Immature natural killer cell (primary cell): ENCODE results near the gene UVSSA. TPM values are rescaled to one million over a fixed set of nuclear protein-coding genes. Genes with fewer than 3 reads are reported as not detected.
"Not testable (repeated sequence)": the region's sequence is repeated elsewhere in the genome, so short reads cannot be mapped to it uniquely, and the experiment has no call there.

Source experiments
- DNase-seq, 3 donors: peaks; one replicate each; pipeline ENCODE4 v3.0.0; 2022; ENCODE audit warnings: mixed read lengths in 1 of 3
- H3K27ac Mint-ChIP-seq, 6 donors: one replicate each; pipeline ENCODE4 v1.8.0; 2020; ENCODE audit warnings: mixed read lengths in 6 of 6, mild to moderate bottlenecking in 5 of 6, inconsistent platforms in 4 of 6, moderate library complexity in 3 of 6
- H3K27me3 Mint-ChIP-seq, 3 donors: one replicate each; pipeline ENCODE4 v1.8.0; 2020 to 2021; ENCODE audit warnings: low read depth in 3 of 3, mild to moderate bottlenecking in 3 of 3, mixed read lengths in 3 of 3, moderate library complexity in 3 of 3, inconsistent platforms in 1 of 3
- H3K36me3 Mint-ChIP-seq, 3 donors: one replicate each; pipeline ENCODE4 v1.8.0; 2020; ENCODE audit warnings: mixed read lengths in 3 of 3, inconsistent platforms in 2 of 3, mild to moderate bottlenecking in 2 of 3
- H3K4me1 Mint-ChIP-seq, 2 donors: one replicate each; pipeline ENCODE4 v1.8.0; 2020; ENCODE audit warnings: inconsistent platforms in 2 of 2, mild to moderate bottlenecking in 2 of 2, mixed read lengths in 2 of 2, moderate library complexity in 1 of 2
- H3K4me3 Mint-ChIP-seq, 5 donors: one replicate each; pipeline ENCODE4 v1.8.0; 2020; ENCODE audit warnings: mild to moderate bottlenecking in 5 of 5, mixed read lengths in 5 of 5, inconsistent platforms in 3 of 5, moderate library complexity in 3 of 5
- H3K9me3 Mint-ChIP-seq, 6 donors: one replicate each; pipeline ENCODE4 v1.8.0; 2020; ENCODE audit warnings: mild to moderate bottlenecking in 6 of 6, mixed read lengths in 6 of 6, inconsistent platforms in 4 of 6, moderate library complexity in 3 of 6
- polyA plus RNA-seq, 3 donors: library from polyadenylated mRNA; unstranded; fragments of 300-500 nt; fragmentation: Illumina TruSeq; gene quantifications; one replicate each; pipeline ENCODE4 v1.2.3, GENCODE V29; 2021

Gene UVSSA
- polyA plus RNA-seq, 3 donors from 2014 or later = 3.2 to 7.0 (median 4.0) TPM

DNA sequence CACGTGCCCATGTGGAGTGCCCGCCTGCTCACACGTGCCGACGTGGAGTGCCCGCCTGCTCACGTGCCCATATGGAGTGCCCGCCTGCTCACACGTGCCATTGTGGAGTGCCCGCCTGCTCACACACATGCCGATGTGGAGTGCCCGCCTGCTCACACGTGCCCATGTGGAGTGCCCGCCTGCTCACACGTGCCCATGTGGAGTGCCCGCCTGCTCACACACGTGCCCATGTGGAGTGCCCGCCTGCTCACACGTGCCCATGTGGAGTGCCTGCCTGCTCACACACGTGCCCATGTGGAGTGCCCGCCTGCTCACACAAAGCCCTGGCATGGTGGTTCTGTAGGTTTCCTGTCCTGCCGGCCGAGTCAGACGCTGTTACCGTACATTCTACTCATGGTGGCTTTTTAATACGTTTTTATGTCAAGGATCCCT lies 48.4 kb downstream of the UVSSA start:
- not testable (repeated sequence) for H3K4me3 Mint-ChIP-seq, H3K27ac Mint-ChIP-seq, DNase-seq, H3K27me3 Mint-ChIP-seq, H3K4me1 Mint-ChIP-seq
- Mint-ChIP-seq H3K36me3 (peaks cover 0 to 11% (median 5%) of the 10 kb centered on the region in 3 donors), H3K9me3 (peaks cover 0 to 10% (median 2%) of the 10 kb centered on the region in 6 donors)

DNA sequence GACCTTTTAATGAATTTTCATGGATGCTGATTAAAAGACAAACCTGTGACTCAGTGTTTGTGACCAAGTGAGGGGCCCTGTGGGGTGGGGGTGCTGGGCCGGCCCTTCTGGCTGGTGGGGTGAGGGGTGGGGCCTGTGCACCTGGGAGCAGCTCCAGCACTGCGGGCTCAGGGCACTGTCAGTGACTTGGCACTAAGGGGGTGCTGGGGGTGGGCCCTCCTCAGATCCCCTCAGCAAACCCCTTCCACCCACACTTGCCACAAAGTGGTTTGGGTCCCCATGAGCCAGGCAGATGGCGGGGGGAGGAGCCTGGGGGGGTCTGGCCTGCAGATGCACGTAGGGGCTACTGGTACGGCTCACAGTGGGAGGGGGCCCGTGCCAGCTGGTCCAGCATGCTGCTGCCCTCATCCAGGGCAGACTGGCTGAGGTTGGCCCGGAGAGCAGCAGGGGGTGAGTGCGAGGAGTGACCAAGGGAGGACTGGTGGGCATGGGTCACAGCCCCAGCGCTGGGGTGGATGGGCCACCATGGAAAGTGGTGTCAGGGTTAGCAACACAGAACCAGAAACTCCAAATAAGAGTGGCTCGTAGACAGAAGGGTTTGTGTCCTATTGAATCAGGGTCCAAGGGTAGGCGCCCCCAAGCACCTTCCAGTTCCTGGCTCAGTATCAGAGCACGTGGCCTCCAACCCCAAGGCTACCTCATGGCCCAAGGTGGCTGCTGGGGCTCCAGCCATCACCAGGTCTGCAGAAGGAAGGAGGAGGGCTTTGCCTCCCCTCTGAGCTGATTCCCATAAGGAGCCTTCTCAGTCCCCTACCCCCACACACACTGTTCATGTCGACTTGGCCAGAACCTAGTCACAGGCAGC lies 49.2 kb downstream of the UVSSA start:
- Mint-ChIP-seq H3K36me3 (peaks cover 0 to 11% (median 5%) of the 10 kb centered on the region in 3 donors), H3K4me3 (no peak overlapping the region), H3K27me3 (peaks cover 2 to 6% (median 4%) of the 10 kb centered on the region in 3 donors), H3K9me3 (peaks cover 0 to 10% (median 2%) of the 10 kb centered on the region in 6 donors), H3K27ac (no peak overlapping the region), H3K4me1 (no peaks in the 10 kb centered on the region)
- DNase-seq = no peak

- H3K4me1 Mint-ChIP-seq = no peaks in the 10 kb centered on the region
- H3K9me3 Mint-ChIP-seq = peaks cover 0 to 10% (median 2%) of the 10 kb centered on the region in 6 donors
- H3K36me3 Mint-ChIP-seq = peaks cover 0 to 11% (median 5%) of the 10 kb centered on the region in 3 donors
- no peak for DNase-seq
- H3K4me3 Mint-ChIP-seq = no peak overlapping the region
- peaks cover 2 to 11% (median 4%) of the 10 kb centered on the region in 3 donors for H3K27me3 Mint-ChIP-seq
- no peak overlapping the region for H3K27ac Mint-ChIP-seq
Measured at GRCh38 chr4:1396806-1397455, 49.9 kb downstream of the UVSSA start.

- H3K36me3 Mint-ChIP-seq = peaks cover 0 to 8% (median 5%) of the 10 kb centered on the region in 3 donors
- peaks cover 2 to 15% (median 4%) of the 10 kb centered on the region in 3 donors for H3K27me3 Mint-ChIP-seq
- H3K4me1 Mint-ChIP-seq = no peaks in the 10 kb centered on the region
- H3K9me3 Mint-ChIP-seq = peaks cover 0 to 8% (median 2%) of the 10 kb centered on the region in 6 donors
- no peak overlapping the region for H3K27ac Mint-ChIP-seq
- no peak for DNase-seq
- H3K4me3 Mint-ChIP-seq = no peak overlapping the region
Measured at GRCh38 chr4:1398681-1399507, 51.9 kb downstream of the UVSSA start.

DNA sequence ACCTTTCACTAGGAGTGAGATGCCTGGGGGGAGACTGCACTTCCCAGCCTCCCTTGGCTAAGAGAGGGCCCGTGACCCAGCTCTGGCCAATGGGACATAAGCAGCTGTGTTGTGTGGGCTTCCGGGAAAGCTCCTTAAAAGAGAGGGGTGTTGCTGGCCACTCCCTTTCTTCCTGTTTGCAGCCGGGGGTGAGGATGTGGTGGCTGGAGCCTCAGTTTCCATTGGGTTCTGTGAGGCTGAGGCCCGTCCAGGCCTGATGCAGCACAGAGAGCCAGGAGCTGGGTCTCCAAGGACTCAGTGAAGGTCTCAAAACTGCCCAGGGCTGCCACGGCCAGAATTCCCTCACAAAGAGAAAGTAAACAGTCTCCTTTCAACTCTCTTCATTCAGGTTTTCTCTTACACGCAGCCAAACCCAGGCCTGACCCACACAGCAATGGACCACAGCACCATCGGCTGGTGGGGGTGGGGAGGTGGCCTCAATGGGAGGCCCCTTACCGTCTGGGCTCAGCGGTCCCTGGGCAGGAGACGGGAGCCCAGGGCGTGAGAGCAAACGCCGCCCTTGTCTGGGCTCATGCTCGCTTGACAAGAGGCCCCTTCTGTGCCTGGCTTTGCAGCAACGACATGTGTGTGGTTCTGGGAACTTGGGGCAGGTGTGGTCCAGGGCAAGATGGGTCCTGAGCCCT lies 52.6 kb downstream of the UVSSA start:
- Mint-ChIP-seq H3K9me3 (peaks cover 0 to 7% (median 2%) of the 10 kb centered on the region in 6 donors), H3K36me3 (peaks cover 0 to 5% (median 4%) of the 10 kb centered on the region in 3 donors), H3K27ac (no peak overlapping the region), H3K4me1 (no peaks in the 10 kb centered on the region), H3K4me3 (peak overlapping the region in 1 of 5 donors; percentile 27), H3K27me3 (peaks cover 2 to 21% (median 4%) of the 10 kb centered on the region in 3 donors)
- DNase-seq = no peak

DNA sequence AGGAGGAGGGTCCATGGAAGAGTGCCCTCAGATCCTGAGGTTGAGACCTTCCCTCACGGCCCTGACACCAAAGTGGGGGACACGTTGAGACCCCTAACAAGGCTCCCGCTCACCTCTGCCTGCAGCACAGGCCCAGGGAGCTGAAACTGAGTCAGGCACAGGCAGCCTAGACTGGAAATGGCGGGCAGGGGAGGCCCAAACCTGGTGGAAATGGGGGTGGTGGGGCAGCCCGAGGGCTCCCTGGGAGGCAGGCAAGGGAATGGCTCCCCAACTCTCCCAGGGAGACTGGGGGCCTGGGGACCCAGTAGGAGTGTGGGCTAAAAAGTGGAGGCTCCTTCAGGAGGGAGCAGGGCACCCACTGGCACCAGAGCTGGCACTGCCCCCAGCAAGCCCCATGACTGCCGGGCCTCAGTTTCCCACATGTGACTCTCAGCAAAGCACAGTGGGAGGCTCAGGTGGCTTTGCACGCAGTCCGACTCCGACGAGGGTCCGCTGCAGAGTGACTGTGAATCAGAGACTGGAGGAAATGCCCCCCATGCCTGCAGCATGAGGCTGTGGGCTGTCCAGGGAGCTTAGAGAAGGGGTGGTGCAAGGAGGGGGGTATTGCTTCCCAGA lies 53.3 kb downstream of the UVSSA start:
- Mint-ChIP-seq H3K4me3 (no peak overlapping the region), H3K36me3 (peaks cover 0 to 4% (median 4%) of the 10 kb centered on the region in 3 donors), H3K27ac (no peak overlapping the region), H3K9me3 (peaks cover 0 to 7% (median 2%) of the 10 kb centered on the region in 6 donors), H3K4me1 (no peaks in the 10 kb centered on the region), H3K27me3 (peaks cover 2 to 25% (median 8%) of the 10 kb centered on the region in 3 donors)
- no peak for DNase-seq

DNA sequence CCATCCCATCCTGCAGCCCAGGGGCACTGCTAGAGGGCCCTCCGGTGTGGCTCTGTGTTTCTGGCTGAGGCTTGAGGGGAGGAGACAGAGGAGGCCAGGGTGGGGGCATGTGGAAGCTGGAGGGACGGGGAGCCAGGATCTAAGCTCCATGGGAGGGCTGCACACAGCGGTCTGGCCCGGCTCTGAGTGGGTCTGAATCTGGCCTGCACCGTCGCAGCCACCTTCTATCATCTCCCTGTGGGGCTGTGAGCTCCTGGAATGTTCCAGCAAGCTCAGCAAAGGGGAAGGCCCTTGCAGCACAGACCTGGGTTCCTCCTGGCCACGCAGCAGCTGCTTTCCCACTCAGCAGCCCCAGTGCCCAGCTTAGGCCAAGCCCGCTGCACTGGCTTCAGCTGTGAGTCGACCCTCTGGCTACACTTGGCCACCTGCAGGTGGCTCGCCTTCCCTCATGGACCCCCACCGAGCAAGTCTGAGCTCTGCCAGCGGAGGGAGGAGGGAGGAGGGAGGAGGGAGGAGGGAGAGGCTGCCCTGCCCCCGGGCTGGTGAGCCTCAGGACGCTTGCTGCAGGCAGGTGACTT lies 53.9 kb downstream of the UVSSA start:
- DNase-seq = no peak
- H3K36me3 Mint-ChIP-seq = no peaks in the 10 kb centered on the region
- H3K4me1 Mint-ChIP-seq = no peaks in the 10 kb centered on the region
- H3K27me3 Mint-ChIP-seq = peaks cover 2 to 27% (median 9%) of the 10 kb centered on the region in 3 donors
- H3K9me3 Mint-ChIP-seq = peaks cover 0 to 7% (median 2%) of the 10 kb centered on the region in 6 donors
- H3K4me3 Mint-ChIP-seq = no peak overlapping the region
- H3K27ac Mint-ChIP-seq = no peak overlapping the region

GRCh38 chr4:1401409-1402020 lies 54.5 kb downstream of the UVSSA start:
- Mint-ChIP-seq H3K27me3 (peaks cover 2 to 27% (median 9%) of the 10 kb centered on the region in 3 donors), H3K4me3 (no peak overlapping the region), H3K4me1 (no peaks in the 10 kb centered on the region), H3K27ac (no peak overlapping the region), H3K36me3 (no peaks in the 10 kb centered on the region), H3K9me3 (peaks cover 0 to 5% (median 2%) of the 10 kb centered on the region in 6 donors)
- DNase-seq = no peak

- DNase-seq = no peak
- H3K4me1 Mint-ChIP-seq = no peaks in the 10 kb centered on the region
- no peak overlapping the region for H3K27ac Mint-ChIP-seq
- H3K9me3 Mint-ChIP-seq = peaks cover 0 to 3% (median 2%) of the 10 kb centered on the region in 6 donors
- no peak overlapping the region for H3K4me3 Mint-ChIP-seq
- no peaks in the 10 kb centered on the region for H3K36me3 Mint-ChIP-seq
- H3K27me3 Mint-ChIP-seq = peaks cover 2 to 27% (median 6%) of the 10 kb centered on the region in 3 donors
Measured at GRCh38 chr4:1402021-1402515, 55.1 kb downstream of the UVSSA start.

- Mint-ChIP-seq H3K4me1 (no peaks in the 10 kb centered on the region), H3K27ac (no peak overlapping the region), H3K9me3 (peaks cover 0 to 3% (median 2%) of the 10 kb centered on the region in 6 donors), H3K4me3 (no peak overlapping the region), H3K36me3 (no peaks in the 10 kb centered on the region), H3K27me3 (peaks cover 2 to 32% (median 6%) of the 10 kb centered on the region in 3 donors)
- DNase-seq = no peak
Measured at GRCh38 chr4:1402516-1403091, 55.6 kb downstream of the UVSSA start.

- Mint-ChIP-seq H3K27ac (no peak overlapping the region), H3K9me3 (peaks cover 0 to 3% (median 2%) of the 10 kb centered on the region in 6 donors), H3K27me3 (peaks cover 2 to 36% (median 6%) of the 10 kb centered on the region in 3 donors), H3K4me3 (no peak overlapping the region), H3K36me3 (no peaks in the 10 kb centered on the region), H3K4me1 (no peaks in the 10 kb centered on the region)
- DNase-seq = no peak
Measured at GRCh38 chr4:1403177-1403583, 56.2 kb downstream of the UVSSA start.
